Measurements from ENCODE around the gene GNPTG. TPM values are rescaled to one million over a fixed set of nuclear protein-coding genes. Genes with fewer than 3 reads are reported as not detected.

GNPTG gene
- total and polyA plus RNA-seq, 4 donors = 33.7 to 74.1 (median 50.2) TPM

- WGBS, 2 donors = 87 to 90% methylated on average over 14 of the region's 14 CpGs
- Histone ChIP-seq H3K27ac (ENCODE audit: low read depth in 1 of 2, low read length in 2 of 2) (no peak overlapping the region), H3K9me3 (ENCODE audit: control insufficient read depth, low read length) (no peaks in the 10 kb centered on the region), H3K4me3 (ENCODE audit: low read length in 2 of 2) (no peak overlapping the region), H3K4me1 (ENCODE audit: control insufficient read depth in 1 of 2, insufficient read depth in 2 of 2, low read length in 2 of 2) (no peaks in the 10 kb centered on the region), H3K36me3 (ENCODE audit: control insufficient read depth in 1 of 2, insufficient read depth in 2 of 2, low read length in 1 of 2) (peaks cover 0 to 15% of the 10 kb centered on the region in 2 donors), H3K27me3 (ENCODE audit: control insufficient read depth in 1 of 2, insufficient read depth in 2 of 2, low read length in 1 of 2) (no peaks in the 10 kb centered on the region)
- ATAC-seq (ENCODE audit: low FRiP score) (no peak), DNase-seq (no peak)
- intact Hi-C loops (cut with DNase I) = no loop called here
Measured at GRCh38 chr16:1316033-1316405, 35.7 kb upstream of the GNPTG start.

- peaks cover 0 to 15% of the 10 kb centered on the region in 2 donors for H3K36me3 ChIP-seq (ENCODE audit: control insufficient read depth in 1 of 2, insufficient read depth in 2 of 2, low read length in 1 of 2)
Measured at GRCh38 chr16:1317479-1318267, 34.1 kb upstream of the GNPTG start.

GRCh38 chr16:1318268-1318545, 33.5 kb upstream of the GNPTG start:
- 80 to 81% methylated on average over 9 of the region's 9 CpGs for WGBS, 2 donors
- Histone ChIP-seq H3K27me3 (ENCODE audit: control insufficient read depth in 1 of 2, insufficient read depth in 2 of 2, low read length in 1 of 2) (no peaks in the 10 kb centered on the region), H3K9me3 (ENCODE audit: control insufficient read depth, low read length) (no peaks in the 10 kb centered on the region), H3K4me1 (ENCODE audit: control insufficient read depth in 1 of 2, insufficient read depth in 2 of 2, low read length in 2 of 2) (no peaks in the 10 kb centered on the region), H3K36me3 (ENCODE audit: control insufficient read depth in 1 of 2, insufficient read depth in 2 of 2, low read length in 1 of 2) (peaks cover 0 to 15% of the 10 kb centered on the region in 2 donors), H3K27ac (ENCODE audit: low read depth in 1 of 2, low read length in 2 of 2) (no peak overlapping the region), H3K4me3 (ENCODE audit: low read length in 2 of 2) (no peak overlapping the region)
- ATAC-seq (ENCODE audit: low FRiP score) (no peak), DNase-seq (no peak)
- intact Hi-C loops (cut with DNase I) = no loop called here

More at GRCh38 chr16:1317479-1318267, 34.1 kb upstream of the GNPTG start:
- no peaks in the 10 kb centered on the region for H3K27me3 ChIP-seq (ENCODE audit: control insufficient read depth in 1 of 2, insufficient read depth in 2 of 2, low read length in 1 of 2)
- no peak overlapping the region for H3K27ac ChIP-seq (ENCODE audit: low read depth in 1 of 2, low read length in 2 of 2)
- DNase-seq (no peak), ATAC-seq (ENCODE audit: low FRiP score) (no peak)
- no peak overlapping the region for H3K4me3 ChIP-seq (ENCODE audit: low read length in 2 of 2)
- 89 to 91% methylated on average over 32 of the region's 32 CpGs for WGBS, 2 donors
- intact Hi-C loops (cut with DNase I) = no loop called here
- H3K4me1 ChIP-seq (ENCODE audit: control insufficient read depth in 1 of 2, insufficient read depth in 2 of 2, low read length in 2 of 2) = no peaks in the 10 kb centered on the region
- no peaks in the 10 kb centered on the region for H3K9me3 ChIP-seq (ENCODE audit: control insufficient read depth, low read length)

GRCh38 chr16:1319041-1319440, 32.7 kb upstream of the GNPTG start:
- Histone ChIP-seq H3K4me3 (ENCODE audit: low read length in 2 of 2) (no peak overlapping the region), H3K36me3 (ENCODE audit: control insufficient read depth in 1 of 2, insufficient read depth in 2 of 2, low read length in 1 of 2) (peaks cover 0 to 15% of the 10 kb centered on the region in 2 donors), H3K27ac (ENCODE audit: low read depth in 1 of 2, low read length in 2 of 2) (no peak overlapping the region), H3K9me3 (ENCODE audit: control insufficient read depth, low read length) (no peaks in the 10 kb centered on the region), H3K4me1 (ENCODE audit: control insufficient read depth in 1 of 2, insufficient read depth in 2 of 2, low read length in 2 of 2) (no peaks in the 10 kb centered on the region), H3K27me3 (ENCODE audit: control insufficient read depth in 1 of 2, insufficient read depth in 2 of 2, low read length in 1 of 2) (no peaks in the 10 kb centered on the region)
- DNase-seq (no peak), ATAC-seq (ENCODE audit: low FRiP score) (no peak)
- intact Hi-C loops (cut with DNase I) = no loop called here
- 92 to 93% methylated on average over 33 of the region's 33 CpGs for WGBS, 2 donors

- no peaks in the 10 kb centered on the region for H3K4me1 ChIP-seq (ENCODE audit: control insufficient read depth in 1 of 2, insufficient read depth in 2 of 2, low read length in 2 of 2)
- H3K36me3 ChIP-seq (ENCODE audit: control insufficient read depth in 1 of 2, insufficient read depth in 2 of 2, low read length in 1 of 2) = peaks cover under 1 to 20% of the 10 kb centered on the region in 2 donors
- ATAC-seq (ENCODE audit: low FRiP score) = no peak
- no peaks in the 10 kb centered on the region for H3K27me3 ChIP-seq (ENCODE audit: control insufficient read depth in 1 of 2, insufficient read depth in 2 of 2, low read length in 1 of 2)
- WGBS, 2 donors = 84 to 87% methylated on average over 12 of the region's 12 CpGs
- no peak overlapping the region for H3K27ac ChIP-seq (ENCODE audit: low read depth in 1 of 2, low read length in 2 of 2)
- no peak overlapping the region for H3K4me3 ChIP-seq (ENCODE audit: low read length in 2 of 2)
- intact Hi-C loops (cut with DNase I) = no loop called here
- DNase-seq = no peak
- no peaks in the 10 kb centered on the region for H3K9me3 ChIP-seq (ENCODE audit: control insufficient read depth, low read length)
Measured at GRCh38 chr16:1320097-1320496, 31.6 kb upstream of the GNPTG start.

GRCh38 chr16:1320658-1321240, 31.0 kb upstream of the GNPTG start:
- ATAC-seq (ENCODE audit: low FRiP score) (no peak), DNase-seq (no peak)
- Histone ChIP-seq H3K27me3 (ENCODE audit: control insufficient read depth in 1 of 2, insufficient read depth in 2 of 2, low read length in 1 of 2) (no peaks in the 10 kb centered on the region), H3K27ac (ENCODE audit: low read depth in 1 of 2, low read length in 2 of 2) (no peak overlapping the region), H3K4me3 (ENCODE audit: low read length in 2 of 2) (no peak overlapping the region), H3K36me3 (ENCODE audit: control insufficient read depth in 1 of 2, insufficient read depth in 2 of 2, low read length in 1 of 2) (peaks cover 3 to 20% of the 10 kb centered on the region in 2 donors), H3K4me1 (ENCODE audit: control insufficient read depth in 1 of 2, insufficient read depth in 2 of 2, low read length in 2 of 2) (no peaks in the 10 kb centered on the region), H3K9me3 (ENCODE audit: control insufficient read depth, low read length) (no peaks in the 10 kb centered on the region)
- intact Hi-C loops (cut with DNase I) = no loop called here
- WGBS, 2 donors = 83 to 87% methylated on average over 14 to 22 of the region's 22 CpGs

GRCh38 chr16:1322407-1322806, 29.3 kb upstream of the GNPTG start:
- WGBS, 2 donors = 91 to 94% methylated on average over 8 of the region's 8 CpGs
- H3K36me3 ChIP-seq (ENCODE audit: control insufficient read depth in 1 of 2, insufficient read depth in 2 of 2, low read length in 1 of 2) = peaks cover 3 to 18% of the 10 kb centered on the region in 2 donors
- H3K27ac ChIP-seq (ENCODE audit: low read depth in 1 of 2, low read length in 2 of 2) = no peak overlapping the region
- no peaks in the 10 kb centered on the region for H3K9me3 ChIP-seq (ENCODE audit: control insufficient read depth, low read length)
- intact Hi-C loops (cut with DNase I) = no loop called here
- no peaks in the 10 kb centered on the region for H3K4me1 ChIP-seq (ENCODE audit: control insufficient read depth in 1 of 2, insufficient read depth in 2 of 2, low read length in 2 of 2)
- H3K4me3 ChIP-seq (ENCODE audit: low read length in 2 of 2) = no peak overlapping the region
- ATAC-seq (ENCODE audit: low FRiP score) = no peak
- DNase-seq = no peak
- no peaks in the 10 kb centered on the region for H3K27me3 ChIP-seq (ENCODE audit: control insufficient read depth in 1 of 2, insufficient read depth in 2 of 2, low read length in 1 of 2)

- H3K9me3 ChIP-seq (ENCODE audit: control insufficient read depth, low read length) = no peaks in the 10 kb centered on the region
- intact Hi-C loops (cut with DNase I) = no loop called here
- no peak overlapping the region for H3K4me3 ChIP-seq (ENCODE audit: low read length in 2 of 2)
- H3K27ac ChIP-seq (ENCODE audit: low read depth in 1 of 2, low read length in 2 of 2) = no peak overlapping the region
- no peaks in the 10 kb centered on the region for H3K4me1 ChIP-seq (ENCODE audit: control insufficient read depth in 1 of 2, insufficient read depth in 2 of 2, low read length in 2 of 2)
- H3K36me3 ChIP-seq (ENCODE audit: control insufficient read depth in 1 of 2, insufficient read depth in 2 of 2, low read length in 1 of 2) = peaks cover 3 to 11% of the 10 kb centered on the region in 2 donors
- no peaks in the 10 kb centered on the region for H3K27me3 ChIP-seq (ENCODE audit: control insufficient read depth in 1 of 2, insufficient read depth in 2 of 2, low read length in 1 of 2)
- ATAC-seq (ENCODE audit: low FRiP score) (no peak), DNase-seq (no peak)
- WGBS, 2 donors = 84% methylated on average over 35 of the region's 35 CpGs
Measured at GRCh38 chr16:1323296-1324239, 28.2 kb upstream of the GNPTG start.

Measured in aorta (tissue), 5 donors.